Liver (tissue), 9 donors: Measurements from ENCODE around the gene EMILIN1. TPM values are rescaled to one million over a fixed set of nuclear protein-coding genes. Genes with fewer than 3 reads are reported as not detected.

Source experiments
- DNase-seq: peaks from one replicate; pipeline ENCODE4 v3.0.0-alpha.2; 2017; ENCODE audit warnings: low spot score
- H3K27ac ChIP-seq, 2 donors: one replicate each; pipeline ENCODE4 v1.7.0; 2013; ENCODE audit warnings: inconsistent platforms in 2 of 2, low read length in 2 of 2, control low read depth in 1 of 2, low read depth in 1 of 2, mild to moderate bottlenecking in 1 of 2
- H3K27me3 ChIP-seq, 4 donors: one replicate each; pipeline versions ENCODE4 v1.6.1 to v1.7.0; 2013; ENCODE audit warnings: low read length in 3 of 4, inconsistent platforms in 1 of 4, mild to moderate bottlenecking in 1 of 4, moderate library complexity in 1 of 4; ENCODE audit not compliant: control insufficient read depth in 4 of 4, insufficient read depth in 4 of 4
- H3K36me3 ChIP-seq, 4 donors: one replicate each; pipeline versions ENCODE4 v1.6.1 to v1.7.0; 2013; ENCODE audit warnings: low read length in 3 of 4, mild to moderate bottlenecking in 3 of 4, low read depth in 1 of 4, moderate library complexity in 1 of 4; ENCODE audit not compliant: control insufficient read depth in 4 of 4, insufficient read depth in 3 of 4
- H3K4me1 ChIP-seq, 4 donors: one replicate each; pipeline versions ENCODE4 v1.6.1 to v1.7.0; 2013; ENCODE audit warnings: low read length in 3 of 4, mild to moderate bottlenecking in 3 of 4, moderate library complexity in 1 of 4; ENCODE audit not compliant: control insufficient read depth in 4 of 4, insufficient read depth in 4 of 4
- H3K4me3 ChIP-seq, 3 donors: one replicate each; pipeline versions ENCODE4 v1.6.1 to v1.7.0; 2013; ENCODE audit warnings: low read length in 3 of 3, control low read depth in 1 of 3, low read depth in 1 of 3, mild to moderate bottlenecking in 1 of 3
- H3K9ac ChIP-seq, 2 donors: one replicate each; pipeline ENCODE4 v1.7.0; 2013; ENCODE audit warnings: low read length in 2 of 2, mild to moderate bottlenecking in 2 of 2, moderate library complexity in 2 of 2, control low read depth in 1 of 2, low read depth in 1 of 2
- H3K9me3 ChIP-seq, 4 donors: one replicate each; pipeline versions ENCODE4 v1.6.1 to v1.7.0; 2013; ENCODE audit warnings: low read length in 3 of 4; ENCODE audit not compliant: control insufficient read depth in 4 of 4
- ATF3 ChIP-seq: IDR thresholded peaks from 2 replicates; pipeline ENCODE4 v1.6.1; 2016; ENCODE audit warnings: antibody characterized with exemption
- CTCF ChIP-seq: fragments of 150-350 bp; IDR thresholded peaks from 2 replicates; pipeline ENCODE4 v1.5.1; 2017; ENCODE audit warnings: improper control_type of control experiment, low read depth, low read length; ENCODE audit not compliant: missing input control
- EGR1 ChIP-seq, 2 donors: IDR thresholded peaks; 2 replicates each; pipeline ENCODE4 v1.6.1; 2016 to 2018; ENCODE audit warnings: antibody characterized with exemption in 2 of 2, low read depth in 2 of 2
- FOXA1 ChIP-seq: IDR thresholded peaks from 2 replicates; pipeline ENCODE4 v1.6.1; 2016; ENCODE audit warnings: antibody characterized with exemption
- FOXA2 ChIP-seq: IDR thresholded peaks from 2 replicates; pipeline ENCODE4 v1.6.1; 2016; ENCODE audit warnings: antibody characterized with exemption
- GABPA ChIP-seq, 2 donors: IDR thresholded peaks in 1 of 2; conservative IDR thresholded peaks in 1 of 2; 2 replicates each; pipeline ENCODE4 v1.6.1; 2016; ENCODE audit warnings: antibody characterized with exemption in 2 of 2, mild to moderate bottlenecking in 1 of 2, moderate library complexity in 1 of 2
- HNF4A ChIP-seq, 2 donors: conservative IDR thresholded peaks; 2 replicates each; pipeline ENCODE4 v1.6.1; 2016; ENCODE audit warnings: antibody characterized with exemption in 2 of 2, mild to moderate bottlenecking in 2 of 2
- HNF4G ChIP-seq: IDR thresholded peaks from 2 replicates; pipeline ENCODE4 v1.6.1; 2016; ENCODE audit warnings: antibody characterized with exemption
- JUND ChIP-seq, 2 donors: IDR thresholded peaks; 2 replicates each; pipeline ENCODE4 v1.6.1; 2016; ENCODE audit warnings: antibody characterized with exemption in 2 of 2
- MAX ChIP-seq: IDR thresholded peaks from 2 replicates; pipeline ENCODE4 v1.6.1; 2016; ENCODE audit warnings: antibody characterized with exemption
- NR2F2 ChIP-seq: IDR thresholded peaks from 2 replicates; pipeline ENCODE4 v1.6.1; 2016; ENCODE audit warnings: antibody characterized with exemption
- RAD21 ChIP-seq, 2 donors: IDR thresholded peaks; 2 replicates each; pipeline ENCODE4 v1.6.1; 2016; ENCODE audit warnings: antibody characterized with exemption in 2 of 2, mild to moderate bottlenecking in 2 of 2
- RXRA ChIP-seq, 2 donors: IDR thresholded peaks; 2 replicates each; pipeline ENCODE4 v1.6.1; 2017 to 2018; ENCODE audit warnings: antibody characterized with exemption in 2 of 2, mild to moderate bottlenecking in 1 of 2
- SP1 ChIP-seq: IDR thresholded peaks from 2 replicates; pipeline ENCODE4 v1.6.1; 2018; ENCODE audit warnings: antibody characterized with exemption, mild to moderate bottlenecking
- TAF1 ChIP-seq: conservative IDR thresholded peaks from 2 replicates; pipeline ENCODE4 v1.6.1; 2016; ENCODE audit warnings: antibody characterized with exemption, mild to moderate bottlenecking
- YY1 ChIP-seq: IDR thresholded peaks from 2 replicates; pipeline ENCODE4 v1.6.1; 2016; ENCODE audit warnings: antibody characterized with exemption, mild to moderate bottlenecking
- ZBTB33 ChIP-seq: IDR thresholded peaks from 2 replicates; pipeline ENCODE4 v1.6.1; 2016; ENCODE audit warnings: antibody characterized with exemption
- WGBS: extraction: QIAGEN DNeasy Blood & Tissue Kit; methylation state at CpG from one replicate; pipeline ENCODE4 v1.1.7; 2013; 5-methylcytosine and 5-hydroxymethylcytosine counted together
- polyA plus RNA-seq, 2 donors: library from polyadenylated mRNA; stranded (reverse) in 1 of 2; unstranded in 1 of 2; fragments of 200-250 nt in 1 of 2; fragments of >200 nt in 1 of 2; fragmentation: Nextera tagmentation in 1 of 2; extraction: Ambion mirVana in 1 of 2; gene quantifications; one replicate each; pipeline versions ENCODE4 v1.2.1 to v1.2.3, GENCODE V29; 2013 to 2015
- total RNA-seq, 2 donors: library from RNA; depleted of rRNA; stranded (reverse); fragments of >200 nt; gene quantifications; one replicate each; pipeline ENCODE4 v1.2.3, GENCODE V29; 2014
- donor health status: healthy.
- donor health status: healthy.
- donor health status: healthy.
- donor health status: healthy.
- donor health status: healthy.

Gene EMILIN1
- total and polyA plus RNA-seq, 4 donors, result 3.4 to 26.1 (median 24.0) TPM

GRCh38 chr2:27053321-27053720 is 25.1 kb upstream of the EMILIN1 start:
- Histone ChIP-seq H3K4me1 (peaks cover 6 to 24% (median 14%) of the 10 kb centered on the region in 4 donors), H3K4me3 (no peak overlapping the region), H3K36me3 (peaks cover 0 to 18% (median 16%) of the 10 kb centered on the region in 4 donors), H3K27me3 (no peaks in the 10 kb centered on the region), H3K9ac (no peak overlapping the region), H3K9me3 (no peaks in the 10 kb centered on the region), H3K27ac (no peak overlapping the region)
- 87% methylated on average over 11 of the region's 11 CpGs for WGBS
- no peak for TF ChIP-seq MAX
- no peak for TF ChIP-seq SP1
- no peak for TF ChIP-seq JUND (IDR thresholded peaks at IDR 0.05)
- no peak for TF ChIP-seq HNF4G
- no peak for TF ChIP-seq RXRA (IDR thresholded peaks at IDR 0.05)
- no peak for TF ChIP-seq YY1
- no peak for TF ChIP-seq GABPA (IDR thresholded peaks at IDR 0.05 in 1 of 2, conservative IDR thresholded peaks at IDR 0.05 in 1 of 2)
- TF ChIP-seq CTCF, result no peak
- TF ChIP-seq EGR1 (IDR thresholded peaks at IDR 0.05; ENCODE audit: low read depth in 2 of 2), result no peak
- TF ChIP-seq FOXA2, result no peak
- TF ChIP-seq FOXA1, result no peak
- DNase-seq, result no peak

GRCh38 chr2:27053776-27054175 is 24.6 kb upstream of the EMILIN1 start:
- no peak for DNase-seq
- H3K27me3 ChIP-seq, result no peaks in the 10 kb centered on the region
- H3K4me3 ChIP-seq, result no peak overlapping the region
- no peak overlapping the region for H3K27ac ChIP-seq
- 95% methylated on average over 8 of the region's 8 CpGs for WGBS
- H3K9me3 ChIP-seq, result no peaks in the 10 kb centered on the region
- no peak overlapping the region for H3K9ac ChIP-seq
- H3K4me1 ChIP-seq, result peaks cover 6 to 24% (median 14%) of the 10 kb centered on the region in 4 donors
- no peak for TF ChIP-seq YY1
- TF ChIP-seq RAD21 (IDR thresholded peaks at IDR 0.05), result no peak
- TF ChIP-seq RXRA (IDR thresholded peaks at IDR 0.05), result no peak
- H3K36me3 ChIP-seq, result peaks cover 0 to 18% (median 16%) of the 10 kb centered on the region in 4 donors

- H3K27me3 ChIP-seq, result no peaks in the 10 kb centered on the region
- peaks cover 0 to 18% (median 16%) of the 10 kb centered on the region in 4 donors for H3K36me3 ChIP-seq
- 95% methylated on average over 11 of the region's 11 CpGs for WGBS
- H3K4me3 ChIP-seq, result no peak overlapping the region
- H3K4me1 ChIP-seq, result peaks cover 2 to 27% (median 16%) of the 10 kb centered on the region in 4 donors
- no peaks in the 10 kb centered on the region for H3K9me3 ChIP-seq
- DNase-seq, result no peak
- no peak overlapping the region for H3K27ac ChIP-seq
- no peak overlapping the region for H3K9ac ChIP-seq
- TF ChIP-seq RXRA (IDR thresholded peaks at IDR 0.05) (no peak), MAX (no peak), ZBTB33 (no peak), NR2F2 (no peak), GABPA (IDR thresholded peaks at IDR 0.05 in 1 of 2, conservative IDR thresholded peaks at IDR 0.05 in 1 of 2) (no peak), HNF4G (no peak), ATF3 (no peak), SP1 (no peak), HNF4A (conservative IDR thresholded peaks at IDR 0.05) (no peak), CTCF (no peak), FOXA1 (no peak), TAF1 (no peak), YY1 (no peak)
Observed at GRCh38 chr2:27054721-27055120, 23.7 kb upstream of the EMILIN1 start.
